Subcutaneous abdominal adipose tissue (tissue), 5 donors: ENCODE measurements around the gene ZNF500.

Experiments
- H3K27ac ChIP-seq: one replicate; pipeline ENCODE4 v1.7.0; 2013; ENCODE audit warnings: low read depth, mild to moderate bottlenecking, inconsistent platforms, low read length, moderate library complexity
- H3K27me3 ChIP-seq, 5 donors: one replicate each; pipeline ENCODE4 v1.7.0; 2013; ENCODE audit warnings: low read length in 5 of 5, inconsistent platforms in 1 of 5; ENCODE audit not compliant: control insufficient read depth in 5 of 5, insufficient read depth in 4 of 5
- H3K36me3 ChIP-seq, 5 donors: one replicate each; pipeline ENCODE4 v1.7.0; 2013; ENCODE audit warnings: low read length in 5 of 5; ENCODE audit not compliant: control insufficient read depth in 5 of 5, insufficient read depth in 5 of 5
- H3K4me1 ChIP-seq, 5 donors: one replicate each; pipeline ENCODE4 v1.7.0; 2013; ENCODE audit warnings: low read length in 5 of 5, mild to moderate bottlenecking in 3 of 5, moderate library complexity in 1 of 5; ENCODE audit not compliant: control insufficient read depth in 5 of 5, insufficient read depth in 5 of 5
- H3K4me3 ChIP-seq, 5 donors: one replicate each; pipeline ENCODE4 v1.7.0; 2013; ENCODE audit warnings: low read length in 5 of 5, low read depth in 1 of 5
- H3K9ac ChIP-seq, 5 donors: one replicate each; pipeline ENCODE4 v1.7.0; 2013; ENCODE audit warnings: low read length in 5 of 5, mild to moderate bottlenecking in 4 of 5, moderate library complexity in 3 of 5
- H3K9me3 ChIP-seq, 5 donors: one replicate each; pipeline ENCODE4 v1.7.0; 2013; ENCODE audit warnings: low read length in 5 of 5; ENCODE audit not compliant: control insufficient read depth in 5 of 5
- donor health status: healthy.
- donor health status: healthy.
- donor health status: healthy.
- donor health status: healthy.
- donor health status: healthy.

The ZNF500 gene

DNA sequence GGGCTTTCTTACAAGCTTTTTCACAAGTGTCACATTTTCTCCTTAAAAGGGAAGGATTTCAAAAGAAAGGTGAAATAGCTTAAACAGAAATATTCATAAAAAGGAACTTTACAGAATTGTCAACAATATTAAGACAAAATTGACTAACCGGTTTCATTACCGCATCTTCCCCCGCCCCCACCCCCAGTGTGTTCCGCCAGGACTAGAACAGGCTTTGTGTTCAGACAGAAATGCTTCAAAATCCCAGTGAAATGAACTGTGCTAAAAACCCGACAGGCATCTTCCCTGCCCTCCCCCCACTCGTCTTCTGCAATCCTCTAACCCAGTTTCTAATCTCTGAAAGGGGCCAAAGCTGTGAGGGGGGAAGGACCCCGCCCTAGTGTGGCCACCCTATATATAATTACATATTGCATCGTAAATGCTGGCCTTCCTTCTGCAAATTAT, 36.5 kb upstream of the ZNF500 start:
- Histone ChIP-seq H3K36me3 (peaks cover 0 to 41% (median 31%) of the 10 kb centered on the region in 5 donors), H3K27me3 (no peaks in the 10 kb centered on the region), H3K4me1 (peaks cover 0 to 33% (median 18%) of the 10 kb centered on the region in 5 donors), H3K27ac (no peak overlapping the region), H3K4me3 (peak overlapping the region in 4 of 5 donors; percentile 71 to 85 (median 80)), H3K9me3 (no peaks in the 10 kb centered on the region), H3K9ac (peak overlapping the region in 2 of 5 donors; percentile 6 to 66)

DNA sequence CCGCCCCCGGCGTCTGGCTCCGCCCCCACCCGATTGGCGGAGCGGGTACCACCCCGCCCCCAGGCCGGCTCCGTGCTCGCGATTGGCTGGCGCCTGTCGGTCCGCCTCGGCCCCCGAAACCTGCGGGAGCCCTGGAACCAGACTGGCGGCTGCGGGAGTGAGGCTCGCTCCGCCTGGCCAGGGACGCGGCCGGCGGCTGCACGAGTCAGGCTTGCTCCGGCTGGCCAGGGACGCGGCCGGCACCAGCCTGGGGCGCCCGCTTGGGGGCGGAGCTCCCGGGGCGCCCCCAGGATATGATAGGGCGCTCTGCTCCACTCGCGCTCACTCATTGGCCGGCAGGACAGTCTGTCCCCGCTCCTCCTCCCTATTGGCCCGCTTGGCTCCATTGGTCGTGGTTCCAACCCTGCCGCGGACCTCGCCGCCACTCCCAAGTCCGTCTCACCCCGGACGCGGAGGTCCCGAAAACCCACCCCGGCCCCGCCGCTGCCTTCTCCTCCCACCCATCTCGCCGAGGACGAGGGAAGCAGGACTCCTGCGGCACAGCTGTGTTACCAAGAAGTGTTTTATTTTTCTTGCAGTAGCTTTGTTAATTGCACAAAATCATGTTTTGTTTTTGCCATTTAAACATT, 35.8 kb upstream of the ZNF500 start:
- H3K9ac ChIP-seq, result peak overlapping the region in 4 of 5 donors; percentile 6 to 66 (median 28)

DNA sequence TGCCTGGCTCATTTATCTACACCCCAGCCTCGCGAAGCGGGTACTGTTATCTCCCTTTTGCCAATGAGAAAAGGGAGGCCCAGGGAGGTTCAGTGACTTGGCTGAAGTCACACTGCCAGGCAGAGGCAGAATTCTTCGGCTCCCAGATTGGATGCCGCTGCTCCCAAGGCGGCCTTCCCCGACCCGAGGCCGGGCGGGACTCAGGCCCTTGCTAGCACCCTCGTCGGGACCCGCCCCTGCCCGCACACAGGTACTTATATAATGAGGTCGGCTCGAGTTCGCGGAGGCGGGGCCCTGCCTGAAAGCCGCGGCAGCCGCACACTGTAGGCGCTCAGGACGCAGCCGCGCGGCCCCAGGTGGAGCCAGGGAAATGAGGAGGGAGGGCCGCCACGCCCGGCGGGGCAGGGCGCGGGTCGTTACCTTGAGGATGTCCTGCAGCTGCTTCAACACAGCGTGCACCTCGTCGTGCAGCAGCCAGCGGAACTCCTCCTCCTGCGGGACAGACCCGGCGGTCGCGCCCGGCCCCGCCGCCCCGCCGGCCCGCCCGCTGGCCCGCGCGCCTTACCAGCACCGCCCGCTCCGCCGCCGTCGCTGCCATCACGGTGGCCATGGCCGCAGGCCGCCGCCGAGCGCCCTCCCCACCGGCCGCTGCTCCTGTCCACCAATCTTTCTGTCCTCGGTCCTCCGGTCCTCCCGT, 35.1 kb upstream of the ZNF500 start, which contains the start of gene ROGDI:
ROGDI (minus strand) TSS at position 672 of the 697 bp plus-strand sequence; CDS start at position 610, 62 bp downstream.
- peak within 1 kb of the TSS; percentile 54 for H3K27ac ChIP-seq
- peak within 1 kb of the TSS; percentile 67 to 85 (median 76) for H3K4me3 ChIP-seq
- no peaks in the 10 kb centered on the region for H3K9me3 ChIP-seq
- peaks cover 0 to 33% (median 18%) of the 10 kb centered on the region in 5 donors for H3K4me1 ChIP-seq
- H3K9ac ChIP-seq, result peak within 1 kb of the TSS in 4 of 5 donors; percentile 58 to 76 (median 68)
- H3K36me3 ChIP-seq, result peaks cover 0 to 40% (median 24%) of the 10 kb centered on the region in 5 donors
- no peaks in the 10 kb centered on the region for H3K27me3 ChIP-seq

More for the DNA sequence above, 35.8 kb upstream of the ZNF500 start:
- Histone ChIP-seq H3K9me3 (no peaks in the 10 kb centered on the region), H3K27me3 (no peaks in the 10 kb centered on the region), H3K4me1 (peaks cover 0 to 33% (median 18%) of the 10 kb centered on the region in 5 donors), H3K36me3 (peaks cover 0 to 40% (median 26%) of the 10 kb centered on the region in 5 donors), H3K27ac (peak overlapping the region; percentile 54), H3K4me3 (peak overlapping the region in 4 of 5 donors; percentile 71 to 85 (median 80))

DNA sequence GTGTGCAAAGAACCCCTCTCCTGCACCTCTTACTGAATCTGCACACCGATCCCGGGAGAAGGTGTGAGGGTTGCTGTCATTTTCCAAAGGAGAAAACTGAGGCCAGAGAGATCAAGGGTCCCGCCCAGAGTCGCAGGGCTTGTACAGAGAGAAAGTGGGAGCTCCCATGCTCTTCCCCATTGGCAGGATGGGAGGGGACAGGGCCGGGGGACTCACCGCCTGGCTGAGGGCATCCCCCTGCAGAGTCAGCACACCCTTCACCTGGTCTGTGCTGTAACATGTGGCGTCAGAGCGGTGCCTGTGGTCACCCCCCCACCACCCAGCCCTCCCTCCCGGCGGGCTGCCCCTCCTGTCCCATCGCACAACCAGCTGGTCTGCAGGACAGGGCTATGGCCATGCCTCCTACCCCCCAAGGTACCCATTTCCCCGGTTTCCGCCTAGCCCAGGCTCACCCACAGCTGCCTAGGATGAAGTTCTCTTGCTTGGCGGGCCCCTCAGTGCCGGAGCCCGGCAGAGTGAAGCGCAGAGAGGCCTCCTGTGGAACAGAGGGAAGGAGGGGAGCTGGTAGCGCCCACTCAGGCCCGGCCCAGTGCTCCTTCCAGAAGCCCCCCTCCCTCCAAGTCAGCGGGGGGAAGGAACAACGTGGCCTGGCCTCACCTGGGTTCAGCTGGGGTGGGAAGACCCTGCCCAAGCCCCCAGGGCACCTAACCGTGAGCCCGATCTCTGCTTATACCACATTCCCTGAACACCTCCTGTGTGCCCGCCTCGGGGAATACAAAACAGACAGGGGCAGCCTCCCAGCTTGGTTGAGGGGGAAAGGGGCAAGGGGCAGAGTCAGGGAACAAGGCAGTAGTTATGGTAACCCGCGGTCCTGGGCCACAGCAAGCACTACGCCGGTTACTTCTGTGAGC, 34.3 kb upstream of the ZNF500 start:
- Histone ChIP-seq H3K36me3 (peaks cover 0 to 38% (median 21%) of the 10 kb centered on the region in 5 donors), H3K4me1 (peaks cover 0 to 33% (median 18%) of the 10 kb centered on the region in 5 donors)

DNA sequence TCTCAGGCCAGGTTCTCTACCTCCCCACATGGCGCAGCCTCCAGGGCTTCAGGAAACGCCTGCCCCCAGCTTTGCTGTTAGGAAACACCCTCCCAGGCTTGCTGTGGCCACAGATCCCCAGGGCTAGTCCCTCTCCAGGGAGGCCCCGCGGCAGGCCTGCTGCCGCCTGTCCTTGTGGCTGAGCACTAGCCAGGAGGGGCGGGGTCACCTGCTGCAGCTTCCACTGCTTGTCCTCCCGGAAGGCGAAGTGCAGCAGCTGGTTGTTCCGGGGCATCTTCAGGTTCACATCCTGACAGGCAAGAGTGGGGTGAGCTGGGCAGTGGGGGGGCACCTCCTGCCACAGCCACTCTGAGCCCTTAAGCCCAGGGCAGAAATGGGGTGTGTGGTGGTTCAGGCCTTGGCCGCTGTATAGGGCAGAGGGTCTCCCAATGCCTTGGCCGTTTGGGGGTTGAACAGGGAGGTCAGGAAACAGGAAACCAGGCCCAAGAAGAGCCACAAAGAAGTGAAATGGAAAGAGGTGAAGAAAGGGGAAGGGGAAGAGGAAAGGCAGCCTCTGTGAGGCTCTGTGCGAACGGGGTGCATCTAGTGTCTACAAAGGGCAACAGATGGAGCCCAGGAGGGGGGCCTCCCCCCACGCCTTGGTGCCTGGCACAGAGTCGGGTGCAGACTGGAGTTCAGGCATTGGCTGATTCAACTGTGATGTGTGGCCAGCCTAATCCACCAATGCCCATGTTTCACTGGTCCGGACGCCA, 33.5 kb upstream of the ZNF500 start:
- H3K27ac ChIP-seq, result no peak overlapping the region
- peaks cover 0 to 32% (median 16%) of the 10 kb centered on the region in 5 donors for H3K36me3 ChIP-seq
- H3K4me3 ChIP-seq, result peak overlapping the region in 1 of 5 donors; percentile 83
- H3K9me3 ChIP-seq, result no peaks in the 10 kb centered on the region
- H3K9ac ChIP-seq, result no peak overlapping the region
- H3K4me1 ChIP-seq, result peaks cover 0 to 33% (median 18%) of the 10 kb centered on the region in 5 donors
- H3K27me3 ChIP-seq, result no peaks in the 10 kb centered on the region

More for the DNA sequence above, 34.3 kb upstream of the ZNF500 start:
- H3K27ac ChIP-seq, result no peak overlapping the region
- no peaks in the 10 kb centered on the region for H3K9me3 ChIP-seq
- H3K4me3 ChIP-seq, result peak overlapping the region; percentile 67 to 85 (median 76)
- H3K9ac ChIP-seq, result peak overlapping the region in 4 of 5 donors; percentile 58 to 76 (median 68)
- no peaks in the 10 kb centered on the region for H3K27me3 ChIP-seq

DNA sequence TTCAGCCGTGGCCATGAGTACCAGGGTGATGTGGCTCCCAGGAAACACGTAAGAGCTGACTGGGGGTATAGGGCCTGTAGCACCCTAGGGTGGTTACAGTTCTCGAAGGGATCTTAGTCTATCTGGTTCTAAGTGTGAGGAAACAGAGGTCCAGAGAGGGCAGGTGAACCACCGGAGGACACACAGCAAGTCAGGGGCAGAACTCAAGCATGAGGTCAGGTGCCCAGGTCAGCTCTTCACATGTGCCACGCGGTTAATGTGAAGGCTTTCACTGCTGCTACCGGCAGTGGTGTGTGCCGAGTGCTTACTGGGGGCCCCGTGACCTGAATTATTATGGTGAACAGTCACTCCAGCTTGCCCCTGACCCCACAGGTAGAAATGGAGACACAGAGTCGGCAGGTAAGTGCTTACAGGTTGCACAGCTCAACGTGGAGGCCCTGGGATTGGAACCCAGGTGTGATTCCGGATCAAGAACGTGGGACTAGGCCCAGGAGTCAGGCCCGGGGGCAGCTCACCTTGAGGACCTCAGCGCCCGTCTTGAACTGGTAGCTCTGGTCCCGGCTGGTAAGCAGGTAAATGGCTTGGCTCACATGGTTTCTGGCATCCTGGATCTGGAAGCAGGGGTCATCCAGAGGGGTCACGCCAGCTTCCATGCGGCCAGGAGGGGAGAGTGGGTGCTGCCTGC, 32.4 kb upstream of the ZNF500 start:
- Histone ChIP-seq H3K9ac (no peak overlapping the region), H3K4me1 (peaks cover 0 to 33% (median 18%) of the 10 kb centered on the region in 5 donors), H3K9me3 (no peaks in the 10 kb centered on the region), H3K27me3 (no peaks in the 10 kb centered on the region), H3K27ac (no peak overlapping the region), H3K4me3 (no peak overlapping the region), H3K36me3 (peaks cover 0 to 20% (median 5%) of the 10 kb centered on the region in 5 donors)

DNA sequence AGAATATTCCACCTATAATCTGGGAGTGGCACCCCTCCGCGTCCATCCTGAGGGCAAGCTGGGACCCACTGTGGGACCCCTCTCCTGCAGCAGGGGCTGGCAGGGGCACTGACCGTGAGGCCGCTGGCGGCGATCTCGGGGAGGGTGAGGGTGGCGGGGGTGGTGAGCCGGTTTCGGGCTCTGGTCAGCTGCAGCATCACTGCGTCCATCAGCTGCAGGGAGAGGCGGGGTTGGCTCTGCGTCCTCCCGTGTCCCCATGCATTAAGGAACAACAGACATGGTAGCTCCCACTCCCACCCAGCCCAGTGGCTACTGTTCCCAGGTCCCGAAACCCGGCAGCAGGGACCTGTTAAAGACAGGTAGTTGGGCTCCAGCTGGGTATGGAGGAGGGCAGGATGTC, 31.5 kb upstream of the ZNF500 start:
- H3K27me3 ChIP-seq, result no peaks in the 10 kb centered on the region
- H3K9me3 ChIP-seq, result no peaks in the 10 kb centered on the region
- peaks cover 0 to 29% (median 17%) of the 10 kb centered on the region in 5 donors for H3K4me1 ChIP-seq
- no peak overlapping the region for H3K4me3 ChIP-seq
- H3K36me3 ChIP-seq, result peaks cover 0 to 16% (median 3%) of the 10 kb centered on the region in 5 donors
- no peak overlapping the region for H3K27ac ChIP-seq
- H3K9ac ChIP-seq, result no peak overlapping the region

DNA sequence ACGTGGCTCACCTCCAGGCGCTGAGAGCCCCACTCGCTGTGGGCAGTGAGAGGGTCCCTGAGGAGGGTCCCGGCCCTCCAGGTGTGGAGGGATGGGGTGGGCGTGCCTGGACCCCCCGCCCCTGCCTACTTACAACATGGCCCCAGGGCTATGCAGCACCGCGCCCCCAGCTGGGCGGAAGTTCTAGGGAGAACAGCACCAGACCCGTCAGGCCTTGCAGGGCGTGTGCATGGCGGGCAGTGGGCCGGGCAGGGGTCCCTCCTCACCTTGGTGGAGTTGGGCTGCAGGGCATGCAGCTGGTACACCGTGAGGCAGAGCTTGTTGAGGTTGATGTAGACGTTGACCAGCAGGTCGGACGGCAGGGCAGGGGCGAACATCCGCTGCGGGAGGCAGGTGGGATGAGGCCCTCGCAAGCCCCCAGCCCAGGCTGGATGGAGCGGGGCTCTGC, 30.9 kb upstream of the ZNF500 start:
- H3K36me3 ChIP-seq, result peaks cover 0 to 16% (median 3%) of the 10 kb centered on the region in 5 donors
- no peaks in the 10 kb centered on the region for H3K27me3 ChIP-seq
- H3K27ac ChIP-seq, result no peak overlapping the region
- peaks cover 0 to 23% (median 11%) of the 10 kb centered on the region in 5 donors for H3K4me1 ChIP-seq
- no peak overlapping the region for H3K4me3 ChIP-seq
- no peaks in the 10 kb centered on the region for H3K9me3 ChIP-seq
- no peak overlapping the region for H3K9ac ChIP-seq
